ENCODE results near the gene ZNHIT1.

ZNHIT1 gene

DNA sequence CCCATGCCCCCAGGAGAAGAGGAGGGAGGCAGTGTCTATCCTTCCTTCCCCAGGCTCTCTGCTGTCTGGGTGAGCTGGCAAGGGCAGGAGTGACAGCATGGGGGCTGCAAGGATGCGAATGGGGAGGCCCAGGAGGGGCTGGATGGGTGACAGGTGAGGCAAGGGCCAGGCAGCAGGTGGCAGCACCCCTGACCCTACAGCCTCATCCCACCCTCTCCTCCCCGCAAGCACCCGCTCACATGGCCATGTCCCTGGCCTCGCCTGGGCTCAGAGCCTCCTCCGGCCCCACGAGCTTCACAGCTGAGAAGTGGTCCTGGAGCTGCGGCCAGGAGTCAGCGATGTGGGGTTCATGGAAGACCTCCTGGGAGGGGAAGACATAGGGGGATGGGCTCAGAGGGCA, 6.0 kb upstream of the ZNHIT1 start:
- Histone ChIP-seq H3K9me3 (no peaks in the 10 kb centered on the region), H3K27ac (no peak overlapping the region), H3K4me3 (no peak overlapping the region), H3K27me3 (no peaks in the 10 kb centered on the region), H3K36me3 (peaks cover 78% of the 10 kb centered on the region), H3K9ac (no peak overlapping the region), H3K4me2 (no peak overlapping the region), H4K20me1 (no peaks in the 10 kb centered on the region), H3K4me1 (peaks cover 24% of the 10 kb centered on the region)
- no peak for TF ChIP-seq Cebpa-rat (IDR thresholded peaks at IDR 0.05)

DNA sequence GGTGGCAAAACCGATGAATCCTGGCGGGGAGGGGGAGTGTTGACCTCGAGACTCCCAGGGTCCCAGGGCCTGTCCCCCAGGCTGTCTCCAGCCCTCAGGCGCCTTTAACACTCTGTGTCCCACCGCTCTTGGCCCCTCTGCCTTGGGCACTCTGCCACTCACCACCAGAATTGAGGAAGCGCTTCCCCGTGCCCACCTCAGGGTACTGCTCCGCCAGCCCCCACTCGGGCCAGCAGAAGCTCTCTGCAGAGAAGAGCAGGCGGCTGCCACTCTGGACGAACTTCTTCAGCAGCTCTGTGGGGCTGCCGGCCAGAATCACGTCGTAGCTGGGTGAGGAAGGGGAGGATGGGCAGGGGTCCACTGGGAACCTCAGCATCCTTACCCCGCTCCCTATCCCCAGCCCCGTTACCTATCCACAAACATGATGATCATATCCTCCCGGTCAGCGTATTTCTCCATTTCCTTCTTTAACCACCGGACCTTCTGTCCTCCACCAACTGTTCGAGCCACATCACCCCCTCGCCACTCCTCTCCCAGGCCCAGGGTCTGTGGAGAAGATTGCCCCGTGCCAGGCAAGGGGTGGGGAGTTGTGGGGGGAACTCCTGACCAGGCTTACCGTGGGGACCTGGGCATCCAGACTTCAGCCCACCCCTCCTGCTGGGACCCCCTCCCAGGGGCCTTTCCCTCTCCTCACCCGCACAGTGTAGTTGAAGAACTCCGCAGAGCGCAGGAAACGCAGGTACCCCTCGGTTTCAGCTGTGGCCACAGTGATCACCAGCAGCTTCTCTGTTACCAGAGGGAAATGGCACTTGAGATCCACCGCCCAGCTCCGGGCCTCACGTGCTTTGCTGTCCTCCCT, 1.7 kb upstream of the ZNHIT1 start:
- Histone ChIP-seq H3K4me2 (peak overlapping the region; percentile 94), H3K27me3 (no peaks in the 10 kb centered on the region), H3K9me3 (no peaks in the 10 kb centered on the region), H3K36me3 (peaks cover 49% of the 10 kb centered on the region), H3K27ac (peak overlapping the region; percentile 74; the same call in 1 of the 2 replicates), H3K9ac (peak overlapping the region; percentile 77), H3K4me1 (peaks cover 53% of the 10 kb centered on the region), H4K20me1 (peaks cover 27% of the 10 kb centered on the region; the same call in 1 of the 2 replicates), H3K4me3 (peak overlapping the region; percentile 88)
- no peak for TF ChIP-seq Cebpa-rat (IDR thresholded peaks at IDR 0.05)

DNA sequence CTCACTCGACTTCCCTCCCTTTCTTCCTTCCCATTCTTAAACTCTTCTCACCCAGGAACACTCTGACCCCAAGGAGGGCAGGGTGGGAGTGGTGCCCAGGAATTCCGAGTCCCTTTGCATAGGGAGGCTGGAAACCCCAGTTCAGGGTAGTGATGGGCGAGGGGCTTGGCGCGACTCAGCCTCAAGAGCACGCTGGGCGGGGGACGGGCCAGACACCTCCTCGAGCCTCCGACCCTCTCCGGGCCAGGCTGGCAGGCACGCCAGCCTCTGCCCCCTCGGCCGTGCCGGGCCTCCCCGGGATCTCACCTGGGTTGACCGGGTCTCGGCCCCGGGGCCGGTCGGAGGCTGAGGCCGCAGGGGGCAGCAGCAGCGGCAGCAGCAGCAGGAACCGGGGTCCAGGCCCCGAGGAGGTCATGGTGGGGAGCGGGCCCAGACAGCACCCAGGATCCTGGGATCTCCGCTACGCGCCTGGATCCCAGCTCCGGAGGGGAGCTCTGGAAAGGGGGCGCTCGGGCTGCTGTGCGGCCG, 1.0 kb upstream of the ZNHIT1 start:
- H3K9ac ChIP-seq: peak overlapping the region; percentile 77
- H4K20me1 ChIP-seq: peaks cover 34% of the 10 kb centered on the region
- peaks cover 53% of the 10 kb centered on the region for H3K4me1 ChIP-seq
- peak overlapping the region; percentile 74 for H3K27ac ChIP-seq
- H3K4me2 ChIP-seq: peak overlapping the region; percentile 94
- peaks cover 49% of the 10 kb centered on the region for H3K36me3 ChIP-seq
- no peaks in the 10 kb centered on the region for H3K27me3 ChIP-seq
- H3K4me3 ChIP-seq: peak overlapping the region; percentile 88
- no peaks in the 10 kb centered on the region for H3K9me3 ChIP-seq
- no peak for TF ChIP-seq Cebpa-rat (IDR thresholded peaks at IDR 0.05)

DNA sequence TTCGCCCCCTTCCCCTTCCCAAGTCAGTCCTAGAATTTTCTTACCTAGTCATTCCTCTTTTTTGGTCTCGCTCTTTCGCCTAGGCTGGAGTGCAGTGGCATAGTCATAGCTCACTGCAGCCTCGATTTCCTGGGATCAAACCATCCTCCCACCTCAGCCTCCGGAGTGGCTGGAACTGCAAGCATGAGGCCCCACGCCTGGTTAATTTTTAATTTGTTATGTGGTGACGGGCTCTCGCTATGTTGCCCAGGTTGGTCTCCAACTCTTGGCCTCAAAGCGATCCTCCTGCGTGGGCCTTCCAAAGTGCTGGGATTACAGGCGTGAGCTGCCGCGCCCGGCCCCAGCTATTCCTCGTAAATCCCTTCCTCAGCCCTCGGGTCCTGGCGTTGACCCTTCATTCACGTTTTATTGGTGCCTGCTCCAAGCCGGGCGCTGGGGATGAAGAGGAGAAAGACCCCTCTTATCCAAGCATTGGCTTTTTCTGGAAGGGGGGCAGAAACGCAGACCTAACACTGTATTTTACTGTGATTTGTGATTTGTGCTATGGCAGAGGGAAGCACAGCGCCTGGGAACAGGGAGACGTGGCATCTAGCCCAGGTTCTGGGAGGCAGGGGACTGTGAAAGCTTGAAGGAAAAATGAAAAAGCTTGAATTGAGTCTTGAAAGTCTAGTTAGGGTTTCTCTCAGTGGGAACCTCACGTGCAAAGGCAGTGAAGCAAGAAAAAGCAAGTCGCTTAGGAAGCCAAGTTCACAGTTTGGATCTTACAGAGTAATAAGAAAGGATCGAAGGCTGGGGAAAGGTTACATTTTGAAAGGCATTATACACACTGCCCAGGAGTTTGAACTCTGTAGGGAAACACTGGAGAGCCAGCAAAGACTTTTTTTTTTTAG, 516 bp downstream of the ZNHIT1 start:
- Histone ChIP-seq H4K20me1 (peaks cover 50% of the 10 kb centered on the region), H3K4me3 (peak overlapping the region; percentile 88)
- no peak for TF ChIP-seq Cebpa-rat (IDR thresholded peaks at IDR 0.05)

DNA sequence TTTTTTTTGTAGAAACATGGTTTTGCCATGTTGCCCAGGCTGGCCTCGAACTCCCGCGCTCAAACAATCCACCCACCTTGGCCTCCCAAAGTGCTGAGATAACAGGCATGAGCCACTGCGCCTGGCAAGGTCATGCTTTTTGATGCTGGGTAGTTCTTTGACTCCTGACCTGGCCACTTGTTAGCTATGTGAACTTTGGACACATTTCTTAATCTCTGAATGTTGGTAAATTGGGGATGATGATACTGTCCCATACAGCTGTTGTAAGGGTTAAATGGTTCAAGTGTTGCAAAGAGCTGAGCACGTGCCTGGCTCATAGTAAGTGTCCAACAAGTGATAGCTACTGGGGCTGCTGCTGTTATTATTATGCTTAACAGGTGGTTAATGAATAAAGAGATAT, 2.3 kb downstream of the ZNHIT1 start:
- Histone ChIP-seq H3K36me3 (peaks cover 56% of the 10 kb centered on the region), H3K9me3 (no peaks in the 10 kb centered on the region), H3K9ac (no peak overlapping the region), H4K20me1 (peaks cover 54% of the 10 kb centered on the region), H3K27me3 (no peaks in the 10 kb centered on the region), H3K4me1 (peaks cover 49% of the 10 kb centered on the region), H3K4me3 (no peak overlapping the region), H3K27ac (no peak overlapping the region), H3K4me2 (peak overlapping the region; percentile 24; the same call in 1 of the 2 replicates)
- TF ChIP-seq Cebpa-rat (IDR thresholded peaks at IDR 0.05): no peak

More for the DNA sequence above, 516 bp downstream of the ZNHIT1 start:
- Histone ChIP-seq H3K27me3 (no peaks in the 10 kb centered on the region), H3K4me2 (peak overlapping the region; percentile 94), H3K9me3 (no peaks in the 10 kb centered on the region), H3K36me3 (peaks cover 54% of the 10 kb centered on the region), H3K9ac (peak overlapping the region; percentile 77), H3K4me1 (peaks cover 53% of the 10 kb centered on the region), H3K27ac (peak overlapping the region; percentile 72)

DNA sequence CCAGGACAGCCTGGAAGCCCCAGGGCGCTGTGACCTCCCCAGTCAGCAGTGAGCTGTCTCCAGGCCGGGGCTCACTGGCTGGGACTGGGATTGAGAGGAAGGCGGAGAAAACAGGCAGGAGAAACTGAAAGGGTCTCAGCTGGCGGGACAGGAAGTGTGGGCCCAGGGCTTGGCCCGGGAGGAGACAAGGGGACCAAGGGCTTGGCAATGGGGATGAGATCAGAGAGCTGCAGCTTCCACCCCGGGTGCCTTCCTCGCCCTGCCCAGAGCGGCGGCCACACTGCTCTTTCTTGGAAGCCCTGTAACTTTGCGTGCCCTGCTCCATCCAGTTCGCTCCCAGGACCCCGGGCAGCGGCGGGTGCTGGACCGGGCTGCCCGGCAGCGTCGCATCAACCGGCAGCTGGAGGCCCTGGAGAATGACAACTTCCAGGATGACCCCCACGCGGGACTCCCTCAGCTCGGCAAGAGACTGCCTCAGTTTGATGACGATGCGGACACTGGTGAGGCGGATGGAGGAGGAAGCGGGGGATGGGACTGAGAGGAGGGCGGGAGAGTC, 4.4 kb downstream of the ZNHIT1 start:
- peaks cover 54% of the 10 kb centered on the region for H4K20me1 ChIP-seq
- no peaks in the 10 kb centered on the region for H3K9me3 ChIP-seq
- no peak overlapping the region for H3K4me3 ChIP-seq
- peaks cover 65% of the 10 kb centered on the region for H3K36me3 ChIP-seq
- TF ChIP-seq Cebpa-rat (IDR thresholded peaks at IDR 0.05): no peak
- H3K4me1 ChIP-seq: peaks cover 47% of the 10 kb centered on the region
- no peak overlapping the region for H3K4me2 ChIP-seq
- no peak overlapping the region for H3K27ac ChIP-seq
- no peak overlapping the region for H3K9ac ChIP-seq
- H3K27me3 ChIP-seq: no peaks in the 10 kb centered on the region

DNA sequence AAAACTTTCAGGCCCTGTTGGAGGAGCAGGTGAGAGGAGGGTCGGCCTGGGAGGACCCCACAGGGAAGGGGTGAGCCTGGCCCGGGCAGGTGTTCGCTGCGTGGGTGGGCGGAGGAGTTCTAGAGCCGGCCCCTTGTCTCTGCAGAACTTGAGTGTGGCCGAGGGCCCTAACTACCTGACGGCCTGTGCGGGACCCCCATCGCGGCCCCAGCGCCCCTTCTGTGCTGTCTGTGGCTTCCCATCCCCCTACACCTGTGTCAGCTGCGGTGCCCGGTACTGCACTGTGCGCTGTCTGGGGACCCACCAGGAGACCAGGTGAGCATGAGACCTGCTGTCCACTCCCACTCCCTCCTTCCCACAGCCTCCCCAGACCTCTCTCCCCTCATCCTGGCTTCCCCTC, 5.6 kb downstream of the ZNHIT1 start:
- no peak overlapping the region for H3K4me2 ChIP-seq
- H4K20me1 ChIP-seq: peaks cover 52% of the 10 kb centered on the region
- no peaks in the 10 kb centered on the region for H3K9me3 ChIP-seq
- H3K27ac ChIP-seq: no peak overlapping the region
- H3K4me1 ChIP-seq: peaks cover 46% of the 10 kb centered on the region
- H3K36me3 ChIP-seq: peaks cover 76% of the 10 kb centered on the region
- no peaks in the 10 kb centered on the region for H3K27me3 ChIP-seq
- no peak overlapping the region for H3K4me3 ChIP-seq
- no peak for TF ChIP-seq Cebpa-rat (IDR thresholded peaks at IDR 0.05)
- no peak overlapping the region for H3K9ac ChIP-seq

DNA sequence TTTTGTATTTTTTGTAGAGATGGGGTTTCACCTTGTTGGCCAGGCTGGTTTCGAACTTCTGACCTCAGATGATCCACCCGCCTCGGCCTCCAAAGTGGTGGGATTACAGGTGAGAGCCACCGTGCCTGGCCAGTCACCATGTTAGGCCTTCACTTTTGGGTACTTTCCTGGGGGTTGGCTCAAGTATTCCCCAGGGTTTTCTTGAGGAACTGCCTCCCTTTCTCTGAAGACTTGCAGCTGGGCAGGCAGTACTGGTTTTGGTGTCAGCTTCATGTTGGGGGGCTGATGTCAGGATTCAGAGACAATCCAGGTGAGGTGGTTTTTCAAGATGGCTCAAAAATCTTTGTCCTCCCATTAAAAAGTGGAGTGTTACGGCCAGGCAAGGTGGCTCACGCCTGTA, 7.7 kb downstream of the ZNHIT1 start:
- peaks cover 36% of the 10 kb centered on the region for H4K20me1 ChIP-seq
- peaks cover 95% of the 10 kb centered on the region for H3K36me3 ChIP-seq
- no peak overlapping the region for H3K4me3 ChIP-seq
- no peak overlapping the region for H3K27ac ChIP-seq
- no peak overlapping the region for H3K9ac ChIP-seq
- H3K27me3 ChIP-seq: no peaks in the 10 kb centered on the region
- H3K4me1 ChIP-seq: peaks cover 29% of the 10 kb centered on the region
- H3K9me3 ChIP-seq: no peaks in the 10 kb centered on the region
- peak overlapping the region; percentile 46; the same call in 1 of the 2 replicates for H3K4me2 ChIP-seq
- TF ChIP-seq Cebpa-rat (IDR thresholded peaks at IDR 0.05): no peak

DNA sequence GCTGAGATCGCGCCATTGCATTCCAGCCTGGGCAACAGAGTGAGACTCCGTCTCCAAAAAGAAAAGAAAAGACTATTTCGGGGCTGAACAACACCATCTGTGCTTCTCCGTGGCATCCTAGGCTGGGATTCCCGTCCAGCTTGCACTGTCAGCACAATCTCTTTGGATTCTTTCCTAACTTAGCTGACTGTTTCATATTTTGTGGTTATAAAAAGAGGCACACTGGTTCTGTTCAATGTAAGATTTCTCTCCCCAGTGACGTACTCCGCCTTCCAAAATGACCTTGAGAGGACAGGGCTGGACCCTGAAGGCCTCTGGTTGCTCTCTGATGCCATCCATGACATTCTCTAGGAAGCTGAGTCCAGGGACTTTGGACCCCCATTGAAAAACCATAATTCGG, 8.8 kb downstream of the ZNHIT1 start:
- TF ChIP-seq Cebpa-rat (IDR thresholded peaks at IDR 0.05): no peak
- H3K4me1 ChIP-seq: peaks cover 30% of the 10 kb centered on the region
- H3K27ac ChIP-seq: no peak overlapping the region
- H3K9ac ChIP-seq: no peak overlapping the region
- peak overlapping the region; percentile 45 for H3K4me2 ChIP-seq
- H3K36me3 ChIP-seq: peaks cover 92% of the 10 kb centered on the region
- no peaks in the 10 kb centered on the region for H3K27me3 ChIP-seq
- no peaks in the 10 kb centered on the region for H3K9me3 ChIP-seq
- no peak overlapping the region for H3K4me3 ChIP-seq
- H4K20me1 ChIP-seq: peaks cover 32% of the 10 kb centered on the region

Data from BLaER1 (cell line).